ENCODE measurements around the gene ERLEC1.

DNA sequence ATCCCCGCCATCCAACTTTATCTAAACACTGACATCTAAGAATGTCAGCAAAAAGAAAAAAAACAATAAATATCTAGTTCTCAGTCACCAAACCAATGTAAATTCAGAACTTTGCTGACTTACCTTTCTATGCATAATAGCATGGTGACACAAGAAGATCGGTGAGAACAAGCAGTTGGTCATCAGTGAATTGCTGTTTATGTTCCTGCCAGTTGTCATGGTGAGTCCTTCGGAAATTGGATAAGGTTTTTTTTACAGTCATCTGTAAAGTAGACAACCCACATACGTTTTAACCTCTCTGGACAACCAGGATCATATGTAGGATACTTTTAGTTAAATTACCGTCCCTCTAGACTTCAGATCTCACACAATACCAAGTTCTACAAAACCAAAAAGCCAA lies 79.1 kb downstream of the ERLEC1 start:
- TF ChIP-seq, protein P1, sequence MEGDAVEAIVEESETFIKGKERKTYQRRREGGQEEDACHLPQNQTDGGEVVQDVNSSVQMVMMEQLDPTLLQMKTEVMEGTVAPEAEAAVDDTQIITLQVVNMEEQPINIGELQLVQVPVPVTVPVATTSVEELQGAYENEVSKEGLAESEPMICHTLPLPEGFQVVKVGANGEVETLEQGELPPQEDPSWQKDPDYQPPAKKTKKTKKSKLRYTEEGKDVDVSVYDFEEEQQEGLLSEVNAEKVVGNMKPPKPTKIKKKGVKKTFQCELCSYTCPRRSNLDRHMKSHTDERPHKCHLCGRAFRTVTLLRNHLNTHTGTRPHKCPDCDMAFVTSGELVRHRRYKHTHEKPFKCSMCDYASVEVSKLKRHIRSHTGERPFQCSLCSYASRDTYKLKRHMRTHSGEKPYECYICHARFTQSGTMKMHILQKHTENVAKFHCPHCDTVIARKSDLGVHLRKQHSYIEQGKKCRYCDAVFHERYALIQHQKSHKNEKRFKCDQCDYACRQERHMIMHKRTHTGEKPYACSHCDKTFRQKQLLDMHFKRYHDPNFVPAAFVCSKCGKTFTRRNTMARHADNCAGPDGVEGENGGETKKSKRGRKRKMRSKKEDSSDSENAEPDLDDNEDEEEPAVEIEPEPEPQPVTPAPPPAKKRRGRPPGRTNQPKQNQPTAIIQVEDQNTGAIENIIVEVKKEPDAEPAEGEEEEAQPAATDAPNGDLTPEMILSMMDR (IDR thresholded peaks at IDR 0.05; ENCODE audit: poor library complexity), result no peak
- TF ChIP-seq EZH2 (IDR thresholded peaks at IDR 0.05; ENCODE audit: borderline replicate concordance) (no peak), EZH2phosphoT487 (IDR thresholded peaks at IDR 0.05; ENCODE audit: low read depth, severe bottlenecking, unreplicated experiment) (no peak)

Measured in hepatocyte (in vitro differentiated cells).